WI38 (cell line): Measurements from ENCODE around the gene EHD2.
A peak's percentile ranks its signal among the peaks of the same experiment; 100 is the strongest.
"Not testable (repeated sequence)": the region's sequence is repeated elsewhere in the genome, so short reads cannot be mapped to it uniquely, and the experiment has no call there.

Experiments used
- H3K4me3 ChIP-seq: 2 replicates; pipeline ENCODE4 v1.5.1; 2011; ENCODE audit warnings: low read depth, mild to moderate bottlenecking, control low read depth, low read length
- TF ChIP-seq, protein P1 (sequence below): IDR thresholded peaks from 2 replicates; pipeline ENCODE4 v1.5.1; 2012; ENCODE audit warnings: low read depth, mild to moderate bottlenecking, control low read depth, low read length

Gene EHD2

DNA sequence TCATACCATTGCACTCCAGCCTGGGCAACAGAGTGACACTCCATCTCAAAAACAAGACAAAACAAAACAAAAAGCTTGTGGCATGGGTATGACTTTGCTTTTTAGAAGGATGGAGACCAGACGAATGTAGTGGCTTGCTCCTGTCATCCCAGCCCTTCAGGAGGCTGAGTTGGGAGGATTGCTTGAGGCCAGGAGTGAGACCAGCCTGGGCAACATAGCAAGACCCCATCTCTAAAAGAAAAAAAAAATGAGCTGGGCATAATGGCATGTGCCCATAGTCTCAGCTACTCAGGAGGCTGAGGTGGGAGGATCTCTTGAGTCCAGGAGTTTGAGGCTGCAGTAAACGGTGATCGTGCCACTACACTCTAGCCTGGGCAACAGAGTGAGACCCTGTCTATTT lies 48.9 kb downstream of the EHD2 start:
- TF ChIP-seq, protein P1, sequence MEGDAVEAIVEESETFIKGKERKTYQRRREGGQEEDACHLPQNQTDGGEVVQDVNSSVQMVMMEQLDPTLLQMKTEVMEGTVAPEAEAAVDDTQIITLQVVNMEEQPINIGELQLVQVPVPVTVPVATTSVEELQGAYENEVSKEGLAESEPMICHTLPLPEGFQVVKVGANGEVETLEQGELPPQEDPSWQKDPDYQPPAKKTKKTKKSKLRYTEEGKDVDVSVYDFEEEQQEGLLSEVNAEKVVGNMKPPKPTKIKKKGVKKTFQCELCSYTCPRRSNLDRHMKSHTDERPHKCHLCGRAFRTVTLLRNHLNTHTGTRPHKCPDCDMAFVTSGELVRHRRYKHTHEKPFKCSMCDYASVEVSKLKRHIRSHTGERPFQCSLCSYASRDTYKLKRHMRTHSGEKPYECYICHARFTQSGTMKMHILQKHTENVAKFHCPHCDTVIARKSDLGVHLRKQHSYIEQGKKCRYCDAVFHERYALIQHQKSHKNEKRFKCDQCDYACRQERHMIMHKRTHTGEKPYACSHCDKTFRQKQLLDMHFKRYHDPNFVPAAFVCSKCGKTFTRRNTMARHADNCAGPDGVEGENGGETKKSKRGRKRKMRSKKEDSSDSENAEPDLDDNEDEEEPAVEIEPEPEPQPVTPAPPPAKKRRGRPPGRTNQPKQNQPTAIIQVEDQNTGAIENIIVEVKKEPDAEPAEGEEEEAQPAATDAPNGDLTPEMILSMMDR, result no peak
- no peak overlapping the region for H3K4me3 ChIP-seq

DNA sequence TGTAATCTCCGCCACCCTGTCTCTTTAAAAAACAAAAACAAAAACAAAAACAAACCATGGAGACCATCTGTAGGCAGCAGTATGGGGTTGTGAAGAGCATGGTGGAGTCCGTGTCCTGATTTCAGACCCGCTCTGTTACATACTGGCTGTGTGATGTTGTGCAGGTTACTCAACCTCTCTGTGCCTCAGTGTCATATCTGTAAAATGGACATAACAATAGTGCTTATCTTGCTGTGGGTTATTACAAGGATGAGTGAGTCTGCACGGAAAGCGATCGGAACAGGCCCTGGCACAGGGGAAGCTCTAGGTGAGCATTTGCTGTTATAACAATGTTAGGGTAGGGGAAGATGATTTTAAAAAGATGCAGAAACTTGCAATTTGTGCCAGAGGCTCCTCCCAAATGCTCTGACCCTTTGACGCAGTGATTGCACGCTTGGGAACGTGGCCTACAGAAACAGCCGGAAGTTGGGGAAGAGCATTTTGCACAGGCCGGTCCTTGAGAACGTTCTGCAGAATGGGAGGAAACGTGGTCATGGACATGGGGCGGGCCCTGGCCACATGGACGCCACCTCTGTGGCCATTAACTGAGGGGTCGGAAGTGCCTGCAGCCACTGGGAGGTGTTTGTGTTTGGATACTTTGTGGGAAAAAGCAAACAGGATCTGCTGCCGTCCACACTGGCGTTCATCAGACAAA lies 49.5 kb downstream of the EHD2 start:
- TF ChIP-seq, protein P1, result no peak
- no peak overlapping the region for H3K4me3 ChIP-seq

DNA sequence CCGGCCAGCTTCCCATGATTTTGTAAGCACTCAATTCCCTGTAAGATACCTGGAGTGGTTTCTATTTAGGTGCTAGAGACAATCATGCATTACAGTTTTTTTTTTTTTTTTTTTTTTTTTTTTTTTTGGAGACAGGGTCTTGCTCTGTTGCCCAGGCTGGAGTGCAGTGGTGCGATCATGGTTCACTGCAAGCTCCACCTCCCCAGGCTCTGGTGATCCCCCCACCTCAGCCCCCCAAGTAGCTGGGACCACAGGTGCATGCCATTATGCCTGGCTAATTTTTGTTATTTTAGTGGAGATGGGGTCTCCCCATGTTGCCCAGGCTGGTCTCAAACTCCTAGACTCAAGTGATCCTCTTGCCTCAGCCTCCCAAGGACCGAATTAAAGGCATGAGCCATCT lies 51.5 kb downstream of the EHD2 start:
- H3K4me3 ChIP-seq, result not testable (repeated sequence)

DNA sequence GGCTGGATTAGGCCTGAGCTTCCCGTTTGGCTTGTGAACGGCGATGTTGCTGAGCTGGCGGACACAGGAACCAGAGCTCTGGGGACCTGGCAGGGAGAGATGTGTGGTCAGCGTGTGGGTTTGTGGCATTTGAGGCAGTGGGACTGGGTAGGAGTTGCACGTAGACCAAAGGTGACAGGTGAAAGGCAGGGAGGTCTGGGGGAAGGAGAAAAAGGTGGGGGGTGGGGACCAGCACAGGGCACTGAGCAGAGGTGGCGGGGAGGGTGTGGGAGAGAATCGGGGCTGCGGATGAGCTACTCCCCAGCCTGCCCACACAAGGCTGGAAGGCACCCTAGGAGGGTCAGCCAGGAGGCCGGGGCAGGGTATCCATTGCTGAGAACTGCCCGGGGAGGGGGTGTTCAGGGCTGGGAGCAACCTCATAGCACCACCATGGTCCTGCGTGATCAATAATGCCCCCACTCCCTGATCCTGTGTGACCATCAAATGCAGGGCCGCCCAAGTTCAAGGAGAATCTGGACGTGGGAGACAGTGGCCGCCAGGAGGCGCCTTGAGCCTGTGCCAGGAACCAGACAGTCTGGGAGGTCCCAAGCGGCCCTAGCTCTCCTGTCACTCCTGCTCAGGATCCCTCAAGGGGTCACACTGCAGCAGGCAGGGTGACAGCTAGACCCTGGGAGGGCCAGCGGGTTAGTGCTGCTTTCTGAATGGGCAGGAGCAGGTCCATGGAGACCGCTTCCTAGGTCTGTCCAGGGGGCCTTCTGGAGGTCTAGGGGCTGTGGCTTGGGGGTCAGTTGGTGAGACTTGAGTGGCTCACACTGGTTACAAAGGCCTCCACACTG lies 52.5 kb downstream of the EHD2 start:
- H3K4me3 ChIP-seq, result no peak overlapping the region
- TF ChIP-seq, protein P1, result peak; percentile 86

DNA sequence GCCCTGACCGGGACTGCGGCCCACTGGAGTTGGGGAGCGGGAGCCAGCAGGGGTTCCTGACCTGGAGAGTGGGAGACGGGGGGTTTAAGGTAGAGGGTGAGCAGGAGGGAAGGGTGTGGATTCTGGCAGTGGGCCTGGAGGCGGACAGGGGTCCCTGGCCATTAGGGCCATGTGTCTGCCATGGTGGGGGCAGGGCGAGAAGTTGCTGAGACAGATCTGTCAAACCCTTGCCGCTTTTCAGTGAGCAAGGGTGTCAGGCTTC lies 53.1 kb downstream of the EHD2 start:
- TF ChIP-seq, protein P1, result no peak
- H3K4me3 ChIP-seq, result no peak overlapping the region

DNA sequence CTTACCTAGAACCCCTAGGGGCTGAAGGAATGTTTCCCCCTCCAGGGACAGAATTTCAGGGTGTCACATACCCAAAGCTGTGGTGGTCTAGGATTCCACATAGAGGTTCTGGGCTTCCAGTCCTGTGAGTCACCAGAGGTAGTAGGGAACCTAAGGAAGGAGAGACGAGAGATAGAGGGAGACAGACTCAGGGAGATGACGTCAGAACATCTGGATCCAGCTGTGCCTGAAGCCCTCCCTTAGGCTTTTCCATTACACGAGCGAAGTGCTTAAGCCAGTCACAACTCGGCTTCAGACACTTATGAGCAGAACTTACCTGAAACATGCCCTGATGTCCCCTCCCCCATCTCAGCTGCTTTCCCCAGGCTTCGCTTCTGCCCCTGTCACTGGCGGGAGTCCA lies 53.4 kb downstream of the EHD2 start:
- TF ChIP-seq, protein P1, result no peak
- no peak overlapping the region for H3K4me3 ChIP-seq

DNA sequence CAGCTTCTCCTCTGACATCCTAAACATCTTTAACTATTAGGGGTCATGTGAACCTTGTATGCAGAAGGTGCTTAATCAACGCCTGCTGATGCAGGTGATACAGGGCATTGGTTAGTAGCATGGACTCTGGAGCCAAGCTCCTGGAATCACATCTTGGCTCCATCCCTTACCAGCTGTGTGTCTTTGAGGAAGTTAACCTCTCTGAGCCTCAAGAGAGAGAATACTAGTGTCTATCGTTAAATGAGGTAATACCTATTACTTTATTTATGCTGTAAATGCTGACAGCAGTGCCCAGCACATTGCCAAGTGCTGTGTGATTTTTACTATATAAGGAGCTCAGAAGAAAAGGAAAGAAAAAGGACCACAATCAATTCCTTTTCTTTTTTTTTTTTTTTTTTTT lies 54.1 kb downstream of the EHD2 start:
- H3K4me3 ChIP-seq, result no peak overlapping the region
- TF ChIP-seq, protein P1, result no peak

DNA sequence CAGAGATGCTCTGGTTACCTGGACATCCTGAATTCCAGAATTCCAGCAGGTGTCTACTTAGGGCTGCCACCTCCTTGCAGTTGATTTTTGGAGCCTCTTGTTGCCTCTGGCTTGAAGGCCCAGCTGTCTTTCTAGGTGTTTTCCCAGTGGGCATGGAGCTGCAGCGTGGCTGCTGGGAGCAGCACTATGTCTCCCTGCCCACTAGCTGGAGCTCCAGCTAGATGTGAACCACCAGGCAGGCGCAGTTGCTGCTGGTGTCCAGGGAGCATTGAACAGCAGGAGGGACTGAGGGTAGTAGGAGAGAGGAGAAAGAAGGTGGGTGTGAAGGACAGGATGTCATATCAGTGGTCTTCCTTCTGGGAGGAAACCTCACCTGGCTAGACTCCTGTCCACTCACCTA lies 55.4 kb downstream of the EHD2 start:
- H3K4me3 ChIP-seq, result no peak overlapping the region
- TF ChIP-seq, protein P1, result no peak
